H1 (cell line): ENCODE results near the gene ZFPL1.

Source experiments
- JUND ChIP-seq: IDR thresholded peaks from 2 replicates; pipeline ENCODE4 v1.6.1; 2011; ENCODE audit warnings: mild to moderate bottlenecking, improper control_type of control experiment, low read length
- PHF8 ChIP-seq: fragments of 200-600 bp; sonication (generic); conservative IDR thresholded peaks from 2 replicates; pipeline ENCODE4 v1.7.1; 2012; ENCODE audit warnings: low read depth, mild to moderate bottlenecking, inconsistent platforms, low read length, moderate library complexity
- POLR2A ChIP-seq, 2 experiments: IDR thresholded peaks; 1 replicate in 1 of 2; 2 replicates in 1 of 2; pipeline ENCODE4 v1.6.1; 2011; ENCODE audit warnings: low read depth in 2 of 2, low read length in 2 of 2, mild to moderate bottlenecking in 2 of 2; ENCODE audit errors: control extremely low read depth in 1 of 2
- RAD21 ChIP-seq, 2 experiments: IDR thresholded peaks in 1 of 2; conservative IDR thresholded peaks in 1 of 2; 2 replicates each; pipeline ENCODE4 v1.6.1; 2011; ENCODE audit warnings: low read depth in 2 of 2, low read length in 2 of 2, improper control_type of control experiment in 1 of 2, inconsistent platforms in 1 of 2, mild to moderate bottlenecking in 1 of 2, moderate library complexity in 1 of 2
- RNF2 ChIP-seq: fragments of 200-900, 300-1000 bp; sonication (generic); IDR thresholded peaks from 2 replicates; pipeline ENCODE4 v1.7.1; 2016; ENCODE audit warnings: borderline replicate concordance, low read depth, mild to moderate bottlenecking, antibody characterized with exemption, low read length; ENCODE audit not compliant: poor library complexity, severe bottlenecking; ENCODE audit errors: missing control alignments
- TF ChIP-seq, protein P1 (sequence below), 3 experiments: IDR thresholded peaks; 1 replicate in 2 of 3; 2 replicates in 1 of 3; pipeline versions ENCODE4 v1.5.1 to v1.6.1; 2011; ENCODE audit warnings: low read length in 3 of 3, mild to moderate bottlenecking in 3 of 3, inconsistent platforms in 2 of 3, low read depth in 1 of 3, moderate library complexity in 1 of 3; ENCODE audit not compliant: insufficient read depth in 1 of 3; ENCODE audit errors: control extremely low read depth in 1 of 3

GRCh38 chr11:65035579-65035978 lies 48.4 kb upstream of the ZFPL1 start:
- TF ChIP-seq POLR2A (IDR thresholded peaks at IDR 0.05; ENCODE audit: control extremely low read depth in 1 of 2, low read depth in 2 of 2, low read length in 2 of 2) = no peak
- TF ChIP-seq RNF2 = no peak
- TF ChIP-seq, protein P1, sequence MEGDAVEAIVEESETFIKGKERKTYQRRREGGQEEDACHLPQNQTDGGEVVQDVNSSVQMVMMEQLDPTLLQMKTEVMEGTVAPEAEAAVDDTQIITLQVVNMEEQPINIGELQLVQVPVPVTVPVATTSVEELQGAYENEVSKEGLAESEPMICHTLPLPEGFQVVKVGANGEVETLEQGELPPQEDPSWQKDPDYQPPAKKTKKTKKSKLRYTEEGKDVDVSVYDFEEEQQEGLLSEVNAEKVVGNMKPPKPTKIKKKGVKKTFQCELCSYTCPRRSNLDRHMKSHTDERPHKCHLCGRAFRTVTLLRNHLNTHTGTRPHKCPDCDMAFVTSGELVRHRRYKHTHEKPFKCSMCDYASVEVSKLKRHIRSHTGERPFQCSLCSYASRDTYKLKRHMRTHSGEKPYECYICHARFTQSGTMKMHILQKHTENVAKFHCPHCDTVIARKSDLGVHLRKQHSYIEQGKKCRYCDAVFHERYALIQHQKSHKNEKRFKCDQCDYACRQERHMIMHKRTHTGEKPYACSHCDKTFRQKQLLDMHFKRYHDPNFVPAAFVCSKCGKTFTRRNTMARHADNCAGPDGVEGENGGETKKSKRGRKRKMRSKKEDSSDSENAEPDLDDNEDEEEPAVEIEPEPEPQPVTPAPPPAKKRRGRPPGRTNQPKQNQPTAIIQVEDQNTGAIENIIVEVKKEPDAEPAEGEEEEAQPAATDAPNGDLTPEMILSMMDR (IDR thresholded peaks at IDR 0.05; ENCODE audit: control extremely low read depth in 1 of 3, insufficient read depth in 1 of 3, low read depth in 1 of 3, low read length in 3 of 3) = no peak
- TF ChIP-seq RAD21 (IDR thresholded peaks at IDR 0.05 in 1 of 2, conservative IDR thresholded peaks at IDR 0.05 in 1 of 2; ENCODE audit: low read depth in 2 of 2, low read length in 2 of 2) = no peak
- TF ChIP-seq JUND = no peak
- TF ChIP-seq PHF8 = no peak
